ENCODE data around the gene AFMID. TPM values are rescaled to one million over a fixed set of nuclear protein-coding genes. Genes with fewer than 3 reads are reported as not detected.
A peak's percentile ranks its signal among the peaks of the same experiment; 100 is the strongest.
"Not testable (repeated sequence)": the region's sequence is repeated elsewhere in the genome, so short reads cannot be mapped to it uniquely, and the experiment has no call there.

AFMID gene
- total and polyA plus RNA-seq, 7 donors: 7.4 to 20.8 (median 9.3) TPM

DNA sequence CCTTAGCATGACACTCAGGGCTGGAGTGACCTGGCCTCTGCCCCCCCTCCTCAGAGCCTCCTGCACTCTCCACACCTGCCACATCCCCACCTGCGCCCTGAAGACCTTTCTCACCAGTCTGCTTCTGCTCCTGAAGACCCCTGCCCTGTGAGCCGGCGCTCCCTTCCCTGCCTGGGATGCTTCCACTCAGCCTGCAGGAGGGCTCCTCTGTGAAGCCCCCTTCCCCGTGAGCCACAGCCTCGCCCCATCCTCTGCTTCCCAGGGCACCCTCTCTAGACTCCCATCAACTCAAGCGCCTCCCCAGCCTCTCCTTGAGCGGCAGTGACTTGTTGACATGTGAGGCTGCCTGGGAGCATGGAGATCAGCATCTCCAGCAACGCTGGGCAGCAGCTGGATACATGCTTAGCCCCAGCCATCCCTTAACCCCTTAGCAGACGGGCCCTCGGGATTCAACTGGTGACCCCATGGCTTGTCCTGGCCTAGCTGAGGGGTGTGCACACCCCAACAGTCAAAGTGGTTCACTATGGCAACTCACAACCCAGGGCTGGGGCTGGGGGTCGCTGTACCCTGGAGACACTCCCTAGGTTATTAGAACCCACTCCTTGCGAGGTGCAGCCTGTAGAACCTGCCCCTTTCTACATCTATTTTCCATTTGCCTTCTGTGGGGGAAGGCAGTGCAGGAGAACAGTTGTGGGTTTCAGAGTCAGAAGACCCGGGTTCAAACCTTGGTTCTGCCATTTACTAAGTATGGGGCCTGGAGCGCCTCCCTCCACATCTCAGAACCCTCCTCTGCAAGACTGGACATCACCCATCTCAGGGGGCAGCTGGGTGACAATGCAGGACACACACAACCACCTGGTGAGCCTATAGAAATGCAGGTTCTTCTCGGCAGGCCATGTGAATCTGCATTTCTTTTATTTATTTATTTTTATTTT lies 65.8 kb downstream of the AFMID start:
- Histone ChIP-seq H3K4me3 (peak overlapping the region; percentile 100), H3K27ac (no peak overlapping the region), H3K4me1 (peaks cover 13% of the 10 kb centered on the region), H3K36me3 (ENCODE audit: insufficient read depth in 1 of 2, low read depth in 1 of 2) (no peaks in the 10 kb centered on the region), H3K9me3 (no peaks in the 10 kb centered on the region), H3K27me3 (ENCODE audit: insufficient read depth in 3 of 3, low read length in 2 of 3) (no peaks in the 10 kb centered on the region)
- ATAC-seq (no peak), DNase-seq (no peak)
- intact Hi-C loops (cut with DNase I): loop anchor here (5.0 kb wide), 3 partner anchors 66 to 231 kb away; partner anchors contain the start of genes AFMID (in 1 of the 2) and TK1 (in 1 of the 2)
- TF ChIP-seq, protein P1, sequence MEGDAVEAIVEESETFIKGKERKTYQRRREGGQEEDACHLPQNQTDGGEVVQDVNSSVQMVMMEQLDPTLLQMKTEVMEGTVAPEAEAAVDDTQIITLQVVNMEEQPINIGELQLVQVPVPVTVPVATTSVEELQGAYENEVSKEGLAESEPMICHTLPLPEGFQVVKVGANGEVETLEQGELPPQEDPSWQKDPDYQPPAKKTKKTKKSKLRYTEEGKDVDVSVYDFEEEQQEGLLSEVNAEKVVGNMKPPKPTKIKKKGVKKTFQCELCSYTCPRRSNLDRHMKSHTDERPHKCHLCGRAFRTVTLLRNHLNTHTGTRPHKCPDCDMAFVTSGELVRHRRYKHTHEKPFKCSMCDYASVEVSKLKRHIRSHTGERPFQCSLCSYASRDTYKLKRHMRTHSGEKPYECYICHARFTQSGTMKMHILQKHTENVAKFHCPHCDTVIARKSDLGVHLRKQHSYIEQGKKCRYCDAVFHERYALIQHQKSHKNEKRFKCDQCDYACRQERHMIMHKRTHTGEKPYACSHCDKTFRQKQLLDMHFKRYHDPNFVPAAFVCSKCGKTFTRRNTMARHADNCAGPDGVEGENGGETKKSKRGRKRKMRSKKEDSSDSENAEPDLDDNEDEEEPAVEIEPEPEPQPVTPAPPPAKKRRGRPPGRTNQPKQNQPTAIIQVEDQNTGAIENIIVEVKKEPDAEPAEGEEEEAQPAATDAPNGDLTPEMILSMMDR (IDR thresholded peaks at IDR 0.05): no peak
- WGBS, 3 donors: 72 to 79% (median 74%) methylated on average over 15 of the region's 15 CpGs

DNA sequence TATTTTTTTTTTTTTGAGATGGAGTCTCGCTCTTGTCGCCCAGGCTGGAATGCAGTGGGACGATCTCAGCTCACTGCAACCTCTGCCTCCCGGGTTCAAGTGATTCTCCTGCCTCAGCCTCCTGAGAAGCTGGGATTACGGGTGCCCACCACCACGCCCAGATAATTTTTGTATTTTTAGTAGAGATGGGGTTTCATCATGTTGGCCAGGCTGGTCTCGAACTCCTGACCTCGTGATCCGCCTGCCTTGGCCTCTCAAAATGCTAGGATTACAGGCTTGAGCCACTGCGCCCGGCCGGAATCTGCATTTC lies 66.4 kb downstream of the AFMID start:
- Histone ChIP-seq H3K27ac (peak overlapping the region; percentile 95), H3K4me1 (peaks cover 13% of the 10 kb centered on the region)

DNA sequence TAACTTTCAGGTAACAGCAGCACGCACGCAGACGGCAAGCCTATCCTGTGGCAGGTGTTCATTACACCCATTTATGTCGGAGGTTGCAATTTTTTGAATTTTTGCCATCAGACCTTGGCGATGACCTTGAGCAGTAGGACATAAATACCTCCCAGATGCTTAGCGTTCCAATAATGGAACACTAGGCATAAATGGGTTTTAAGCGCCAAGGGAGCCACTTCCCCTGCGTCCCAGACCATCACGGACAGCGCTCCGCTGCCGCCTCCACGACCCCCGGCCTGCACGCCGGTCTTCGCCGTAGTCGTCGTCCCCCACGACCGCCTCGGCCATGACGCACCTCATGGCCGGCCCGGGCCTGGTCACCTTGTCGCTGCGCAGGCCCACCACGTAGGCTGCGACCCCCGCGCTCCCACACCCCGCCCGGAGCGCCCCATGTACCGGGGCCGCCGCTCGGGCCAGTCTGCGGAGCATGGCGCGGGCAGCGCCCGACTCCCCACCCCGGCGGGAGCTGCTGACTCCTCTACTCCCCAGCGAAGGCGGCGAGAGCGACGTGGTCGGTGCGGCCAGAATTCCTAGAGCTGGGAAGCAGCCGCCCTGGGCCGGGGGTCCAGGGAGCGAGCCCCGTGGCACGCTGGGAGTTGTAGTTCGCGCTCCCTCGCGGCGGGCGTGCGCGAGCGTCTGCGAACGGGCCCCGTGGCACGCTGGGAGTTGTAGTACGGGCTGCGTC lies 66.9 kb downstream of the AFMID start:
- TF ChIP-seq, protein P1 (IDR thresholded peaks at IDR 0.05): no peak
- peak; percentile 82 to 91 (median 84) for ATAC-seq
- H3K27me3 ChIP-seq (ENCODE audit: insufficient read depth in 3 of 3, low read length in 2 of 3): no peaks in the 10 kb centered on the region
- intact Hi-C loops (cut with DNase I): loop anchor here (5.0 kb wide), 3 partner anchors 67 to 232 kb away; partner anchors contain the start of genes AFMID (in 1 of the 2) and TK1 (in 1 of the 2)
- DNase-seq: peak; percentile 90 to 93
- peak overlapping the region; percentile 100 for H3K4me3 ChIP-seq
- WGBS, 3 donors: 0 to 2% (median 2%) methylated on average over 65 to 73 of the region's 73 CpGs
- H3K36me3 ChIP-seq (ENCODE audit: insufficient read depth in 1 of 2, low read depth in 1 of 2): no peaks in the 10 kb centered on the region
- H3K9me3 ChIP-seq: no peaks in the 10 kb centered on the region
- peaks cover 13% of the 10 kb centered on the region for H3K4me1 ChIP-seq
- H3K27ac ChIP-seq: peak overlapping the region; percentile 95

More for the DNA sequence above, 66.4 kb downstream of the AFMID start:
- intact Hi-C loops (cut with DNase I): loop anchor here (5.0 kb wide), 3 partner anchors 66 to 231 kb away; partner anchors contain the start of genes AFMID (in 1 of the 2) and TK1 (in 1 of the 2)
- H3K9me3 ChIP-seq; H3K27me3 ChIP-seq (ENCODE audit: insufficient read depth in 3 of 3, low read length in 2 of 3); DNase-seq; H3K36me3 ChIP-seq (ENCODE audit: insufficient read depth in 1 of 2, low read depth in 1 of 2); ATAC-seq: not testable (repeated sequence)
- 68 to 84% (median 78%) methylated on average over 12 of the region's 12 CpGs for WGBS, 3 donors
- H3K4me3 ChIP-seq: peak overlapping the region; percentile 100

DNA sequence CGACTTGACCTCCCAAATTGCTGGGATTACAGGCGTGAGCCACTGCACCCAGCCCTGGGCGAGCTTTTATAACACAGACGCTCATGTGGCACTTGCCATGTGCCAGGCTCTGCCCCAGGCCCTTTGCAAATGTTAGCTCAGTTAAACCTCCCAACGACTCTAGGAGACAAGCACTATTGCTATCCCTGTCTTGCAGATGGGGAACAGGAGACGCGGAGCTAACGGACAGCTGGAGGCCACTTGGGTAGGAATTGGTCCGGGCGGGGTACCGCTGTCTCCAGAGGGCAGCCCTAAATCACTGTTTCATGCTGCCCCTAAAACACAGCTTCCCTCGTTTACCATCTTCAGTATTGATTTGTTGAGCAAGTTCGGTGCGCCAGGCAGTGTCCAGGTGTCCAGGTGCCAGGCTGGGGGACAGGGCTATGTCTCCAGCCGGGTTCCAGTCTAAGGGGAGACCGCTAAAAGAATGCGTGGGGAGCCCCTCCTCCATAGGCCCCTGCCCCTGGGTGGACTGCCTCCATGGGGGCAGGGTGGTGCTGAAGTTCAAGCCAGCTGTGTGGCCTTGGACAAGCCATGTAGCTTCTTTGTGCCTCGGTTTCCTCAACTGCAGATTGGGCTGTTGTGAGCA lies 68.0 kb downstream of the AFMID start:
- Histone ChIP-seq H3K36me3 (ENCODE audit: insufficient read depth in 1 of 2, low read depth in 1 of 2) (no peaks in the 10 kb centered on the region), H3K27ac (no peak overlapping the region), H3K27me3 (ENCODE audit: insufficient read depth in 3 of 3, low read length in 2 of 3) (no peaks in the 10 kb centered on the region), H3K9me3 (no peaks in the 10 kb centered on the region), H3K4me1 (peaks cover 13% of the 10 kb centered on the region), H3K4me3 (no peak overlapping the region)
- no peak for ATAC-seq
- TF ChIP-seq, protein P1 (IDR thresholded peaks at IDR 0.05): no peak
- intact Hi-C loops (cut with DNase I): no loop called here
- WGBS, 3 donors: 78 to 86% (median 81%) methylated on average over 18 of the region's 18 CpGs
- DNase-seq: no peak

Data from psoas muscle (tissue), 8 donors.